Measurements from ENCODE around the gene GOLGA6D.
"Not testable (repeated sequence)": the region's sequence is repeated elsewhere in the genome, so short reads cannot be mapped to it uniquely, and the experiment has no call there.

Gene GOLGA6D

GRCh38 chr15:75335313-75335704, 52.7 kb downstream of the GOLGA6D start:
- 38% methylated on average over 1 of the region's 3 CpGs; no CpG with 5 or more reads in 1 of the 2 experiments for WGBS, 2 experiments (ENCODE audit: insufficient coverage in 2 of 2)
- H3K4me1 ChIP-seq (ENCODE audit: control insufficient read depth, insufficient read depth, low read length, poor library complexity, severe bottlenecking) = peaks cover 5% of the 10 kb centered on the region
- peak overlapping the region; percentile 23 for H3K27ac ChIP-seq (ENCODE audit: low read depth, low read length, severe bottlenecking)
- peak overlapping the region; percentile 78 for H3K4me3 ChIP-seq (ENCODE audit: extremely low read depth, insufficient read depth, low read length, poor library complexity, severe bottlenecking)
- H3K9me3 ChIP-seq (ENCODE audit: control insufficient read depth, low read length) = no peaks in the 10 kb centered on the region
- peaks cover 12% of the 10 kb centered on the region for H3K36me3 ChIP-seq (ENCODE audit: control insufficient read depth, insufficient read depth, low read length)

- WGBS, 2 experiments (ENCODE audit: insufficient coverage in 2 of 2) = 2% methylated on average over 38 to 40 of the region's 42 CpGs
- no peaks in the 10 kb centered on the region for H3K9me3 ChIP-seq (ENCODE audit: control insufficient read depth, low read length)
- H3K4me3 ChIP-seq (ENCODE audit: extremely low read depth, insufficient read depth, low read length, poor library complexity, severe bottlenecking) = peak within 1 kb of the TSS; percentile 78
- H3K4me1 ChIP-seq (ENCODE audit: control insufficient read depth, insufficient read depth, low read length, poor library complexity, severe bottlenecking) = peaks cover 5% of the 10 kb centered on the region
- peaks cover 16% of the 10 kb centered on the region for H3K36me3 ChIP-seq (ENCODE audit: control insufficient read depth, insufficient read depth, low read length)
- peak within 1 kb of the TSS; percentile 23 for H3K27ac ChIP-seq (ENCODE audit: low read depth, low read length, severe bottlenecking)
Measured at GRCh38 chr15:75335705-75336355, 53.2 kb downstream of the GOLGA6D start, which contains the start of gene COMMD4. COMMD4 (plus strand) TSS chr15:75336063; CDS start chr15:75336090, 27 bp downstream.

- Histone ChIP-seq H3K4me1 (ENCODE audit: control insufficient read depth, insufficient read depth, low read length, poor library complexity, severe bottlenecking) (peaks cover 5% of the 10 kb centered on the region), H3K9me3 (ENCODE audit: control insufficient read depth, low read length) (no peaks in the 10 kb centered on the region), H3K36me3 (ENCODE audit: control insufficient read depth, insufficient read depth, low read length) (peaks cover 24% of the 10 kb centered on the region), H3K4me3 (ENCODE audit: extremely low read depth, insufficient read depth, low read length, poor library complexity, severe bottlenecking) (no peak overlapping the region), H3K27ac (ENCODE audit: low read depth, low read length, severe bottlenecking) (no peak overlapping the region)
- WGBS, 2 experiments (ENCODE audit: insufficient coverage in 2 of 2) = 90 to 98% methylated on average over 6 of the region's 11 CpGs
Measured at GRCh38 chr15:75338661-75339240, 56.1 kb downstream of the GOLGA6D start.

GRCh38 chr15:75339531-75340240, 57.1 kb downstream of the GOLGA6D start:
- H3K4me3 ChIP-seq (ENCODE audit: extremely low read depth, insufficient read depth, low read length, poor library complexity, severe bottlenecking) = no peak overlapping the region
- H3K36me3 ChIP-seq (ENCODE audit: control insufficient read depth, insufficient read depth, low read length) = peaks cover 24% of the 10 kb centered on the region
- H3K4me1 ChIP-seq (ENCODE audit: control insufficient read depth, insufficient read depth, low read length, poor library complexity, severe bottlenecking) = peaks cover 5% of the 10 kb centered on the region
- WGBS, 2 experiments (ENCODE audit: insufficient coverage in 2 of 2) = 94 to 97% methylated on average over 12 of the region's 13 CpGs
- H3K9me3 ChIP-seq (ENCODE audit: control insufficient read depth, low read length) = no peaks in the 10 kb centered on the region
- H3K27ac ChIP-seq (ENCODE audit: low read depth, low read length, severe bottlenecking) = no peak overlapping the region

- no peak overlapping the region for H3K27ac ChIP-seq (ENCODE audit: low read depth, low read length, severe bottlenecking)
- WGBS, 2 experiments (ENCODE audit: insufficient coverage in 2 of 2) = 86 to 90% methylated on average over 6 of the region's 6 CpGs
- H3K9me3 ChIP-seq (ENCODE audit: control insufficient read depth, low read length) = no peaks in the 10 kb centered on the region
Measured at GRCh38 chr15:75342221-75342620, 59.6 kb downstream of the GOLGA6D start.

GRCh38 chr15:75343953-75344352, 61.3 kb downstream of the GOLGA6D start:
- 81 to 83% methylated on average over 7 of the region's 8 CpGs for WGBS, 2 experiments (ENCODE audit: insufficient coverage in 2 of 2)

More at GRCh38 chr15:75342221-75342620, 59.6 kb downstream of the GOLGA6D start:
- Histone ChIP-seq H3K36me3 (ENCODE audit: control insufficient read depth, insufficient read depth, low read length) (peaks cover 24% of the 10 kb centered on the region), H3K4me3 (ENCODE audit: extremely low read depth, insufficient read depth, low read length, poor library complexity, severe bottlenecking) (no peak overlapping the region), H3K4me1 (ENCODE audit: control insufficient read depth, insufficient read depth, low read length, poor library complexity, severe bottlenecking) (no peaks in the 10 kb centered on the region)

More at GRCh38 chr15:75343953-75344352, 61.3 kb downstream of the GOLGA6D start:
- H3K36me3 ChIP-seq (ENCODE audit: control insufficient read depth, insufficient read depth, low read length) = peaks cover 21% of the 10 kb centered on the region
- H3K9me3 ChIP-seq (ENCODE audit: control insufficient read depth, low read length); H3K27ac ChIP-seq (ENCODE audit: low read depth, low read length, severe bottlenecking); H3K4me1 ChIP-seq (ENCODE audit: control insufficient read depth, insufficient read depth, low read length, poor library complexity, severe bottlenecking); H3K4me3 ChIP-seq (ENCODE audit: extremely low read depth, insufficient read depth, low read length, poor library complexity, severe bottlenecking): not testable (repeated sequence)
